Transverse colon (tissue), 4 donors: ENCODE measurements around the gene TNRC18. TPM values are rescaled to one million over a fixed set of nuclear protein-coding genes. Genes with fewer than 3 reads are reported as not detected.

Experiments
- DNase-seq: peaks from one replicate; pipeline ENCODE4 v3.0.0-alpha.2; 2019
- H3K27ac ChIP-seq, 4 donors: fragments of 200-600 bp; sonication (generic); 2 replicates each; pipeline ENCODE4 v1.5.1; 2016 to 2018; ENCODE audit warnings: inconsistent platforms in 4 of 4
- H3K27me3 ChIP-seq: fragments of 200-600 bp; sonication (generic); 2 replicates; pipeline ENCODE4 v1.5.1; 2017; ENCODE audit warnings: inconsistent platforms
- H3K36me3 ChIP-seq, 4 donors: fragments of 200-600 bp; sonication (generic); 2 replicates each; pipeline ENCODE4 v1.5.1; 2017 to 2019; ENCODE audit warnings: inconsistent platforms in 4 of 4
- H3K4me1 ChIP-seq, 4 donors: fragments of 200-600 bp; sonication (generic); 2 replicates each; pipeline ENCODE4 v1.5.1; 2017 to 2020; ENCODE audit warnings: inconsistent platforms in 4 of 4
- H3K4me3 ChIP-seq, 4 donors: fragments of 200-600 bp; sonication (generic); 1 replicate in 1 of 4; 2 replicates in 3 of 4; pipeline versions ENCODE4 v1.5.1 to v1.6.1; 2017 to 2019; ENCODE audit warnings: inconsistent platforms in 4 of 4
- H3K9me3 ChIP-seq, 2 donors: fragments of 200-600 bp; sonication (generic); 2 replicates each; pipeline ENCODE4 v1.5.1; 2017 to 2019; ENCODE audit warnings: inconsistent platforms in 2 of 2
- CTCF ChIP-seq, 5 experiments: fragments of 200-600 bp in 3 of 5; fragments of 450-650 bp in 2 of 5; sonication (generic) in 3 of 5; IDR thresholded peaks; 1 replicate in 2 of 5; 2 replicates in 3 of 5; pipeline ENCODE4 v1.5.1; 2016 to 2017; ENCODE audit warnings: antibody characterized with exemption in 5 of 5, inconsistent platforms in 3 of 5, mild to moderate bottlenecking in 2 of 5, moderate library complexity in 1 of 5
- EP300 ChIP-seq: sonication (generic); formaldehyde crosslinking; IDR thresholded peaks from one replicate; pipeline ENCODE4 v1.6.1; 2017; ENCODE audit warnings: antibody characterized with exemption, low read depth
- POLR2A ChIP-seq: fragments of 450-650 bp; IDR thresholded peaks from one replicate; pipeline ENCODE4 v1.6.1; 2016; ENCODE audit warnings: antibody characterized with exemption, mild to moderate bottlenecking, moderate library complexity
- POLR2AphosphoS5 ChIP-seq, 3 donors: sonication (generic); formaldehyde crosslinking; IDR thresholded peaks; one replicate each; pipeline ENCODE4 v1.6.1; 2016; ENCODE audit warnings: antibody characterized with exemption in 3 of 3
- WGBS, 2 donors: methylation state at CpG; one replicate each; pipeline ENCODE4 v1.1.5; 2018; ENCODE audit warnings: low coverage in 1 of 2; 5-methylcytosine and 5-hydroxymethylcytosine counted together
- in situ Hi-C, 4 donors: fragments of 200-750 bp; cut with MboI; loops; one replicate each; pipeline versions ENCODE4 v1.15.0 to v1.15.1; 2017; ENCODE audit warnings: low sequenced_read_pairs in 3 of 4, low pct_ligation_motif_present in 1 of 4, low pct_unique_long_range_greater_than_20kb in 1 of 4
- intact Hi-C: fragments of 100-400 bp; cut with DNase I; formaldehyde crosslinking; loops from one replicate; pipeline ENCODE4 v1.15.1; 2023; ENCODE audit warnings: low total_unique reads
- total RNA-seq, 4 donors: library from RNA; depleted of rRNA; stranded (reverse); fragments of >200 nt; gene quantifications; one replicate each; pipeline ENCODE4 v1.1.0, GENCODE V29; 2016

The TNRC18 gene
- total RNA-seq, 4 donors from 2014 or later: 91.2 to 430 (median 175) TPM

GRCh38 chr7:5393328-5393727, 30.3 kb downstream of the TNRC18 start:
- DNase-seq: no peak
- H3K27me3 ChIP-seq: no peaks in the 10 kb centered on the region
- no peaks in the 10 kb centered on the region for H3K9me3 ChIP-seq
- H3K4me1 ChIP-seq: peaks cover 16 to 36% (median 25%) of the 10 kb centered on the region in 4 donors
- in situ Hi-C loops (no loop called here), intact Hi-C loops (no loop called here)
- H3K27ac ChIP-seq: no peak overlapping the region
- H3K36me3 ChIP-seq: peaks cover 0 to 33% (median 18%) of the 10 kb centered on the region in 4 donors
- no peak overlapping the region for H3K4me3 ChIP-seq
- 82% methylated on average over 9 of the region's 9 CpGs; no CpG with 5 or more reads in 1 of the 2 donors for WGBS, 2 donors
- TF ChIP-seq POLR2A (no peak), CTCF (IDR thresholded peaks at IDR 0.05) (no peak), POLR2AphosphoS5 (IDR thresholded peaks at IDR 0.05) (no peak), EP300 (no peak)

DNA sequence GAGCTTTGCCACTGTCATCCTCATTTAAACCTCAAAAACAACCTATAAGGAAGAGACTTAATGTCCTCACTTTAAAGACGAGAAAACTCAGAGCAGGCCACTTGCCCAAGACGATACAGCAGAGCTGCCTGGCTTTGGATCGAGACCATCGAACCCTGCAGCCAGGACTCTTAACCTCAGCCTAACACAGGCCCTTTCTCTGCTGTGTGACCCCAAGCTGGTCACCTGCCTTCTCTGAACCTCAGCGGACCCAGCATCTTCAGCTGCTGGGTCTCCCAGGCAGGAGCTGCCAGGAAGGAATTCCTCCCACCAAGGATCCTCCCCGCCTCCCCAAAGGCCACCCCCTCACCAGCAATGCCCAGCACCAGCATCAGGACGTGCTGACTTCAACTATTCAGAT, 32.7 kb downstream of the TNRC18 start:
- in situ Hi-C loops: no loop called here
- 86% methylated on average over 7 of the region's 7 CpGs; no CpG with 5 or more reads in 1 of the 2 donors for WGBS, 2 donors
- Histone ChIP-seq H3K36me3 (peaks cover 0 to 57% (median 24%) of the 10 kb centered on the region in 4 donors), H3K9me3 (no peaks in the 10 kb centered on the region), H3K4me3 (no peak overlapping the region), H3K4me1 (peaks cover 0 to 13% (median 4%) of the 10 kb centered on the region in 4 donors), H3K27ac (peak overlapping the region in 3 of 4 donors; percentile 24 to 54 (median 40)), H3K27me3 (no peaks in the 10 kb centered on the region)
- no peak for DNase-seq
- intact Hi-C loops: no loop called here
- TF ChIP-seq POLR2AphosphoS5 (IDR thresholded peaks at IDR 0.05) (no peak), EP300 (no peak), CTCF (IDR thresholded peaks at IDR 0.05) (no peak), POLR2A (no peak)

- Histone ChIP-seq H3K4me1 (peaks cover 6 to 17% (median 9%) of the 10 kb centered on the region in 4 donors), H3K9me3 (no peaks in the 10 kb centered on the region), H3K4me3 (no peak overlapping the region), H3K36me3 (peaks cover 0 to 65% (median 23%) of the 10 kb centered on the region in 4 donors), H3K27me3 (no peaks in the 10 kb centered on the region), H3K27ac (no peak overlapping the region)
- no peak for TF ChIP-seq POLR2AphosphoS5 (IDR thresholded peaks at IDR 0.05)
- no peak for TF ChIP-seq POLR2A
- no peak for TF ChIP-seq CTCF (IDR thresholded peaks at IDR 0.05)
- no peak for TF ChIP-seq EP300
- DNase-seq: no peak
- intact Hi-C loops: no loop called here
- 92 to 100% methylated on average over 4 to 63 of the region's 64 CpGs for WGBS, 2 donors
- in situ Hi-C loops: no loop called here
Measured at GRCh38 chr7:5388905-5389433, 34.7 kb downstream of the TNRC18 start.

GRCh38 chr7:5388273-5388901, 35.2 kb downstream of the TNRC18 start:
- TF ChIP-seq POLR2AphosphoS5 (IDR thresholded peaks at IDR 0.05) (no peak), CTCF (IDR thresholded peaks at IDR 0.05) (no peak), EP300 (no peak), POLR2A (no peak)
- Histone ChIP-seq H3K27ac (no peak overlapping the region), H3K4me3 (no peak overlapping the region), H3K4me1 (peaks cover 9 to 21% (median 14%) of the 10 kb centered on the region in 4 donors), H3K9me3 (no peaks in the 10 kb centered on the region), H3K36me3 (peaks cover 0 to 59% (median 19%) of the 10 kb centered on the region in 4 donors), H3K27me3 (no peaks in the 10 kb centered on the region)
- no peak for DNase-seq
- in situ Hi-C loops: no loop called here
- 89% methylated on average over 48 of the region's 81 CpGs; no CpG with 5 or more reads in 1 of the 2 donors for WGBS, 2 donors
- intact Hi-C loops: no loop called here
